ENCODE results near the gene GNB3. TPM values are rescaled to one million over a fixed set of nuclear protein-coding genes. Genes with fewer than 3 reads are reported as not detected.
A peak's percentile ranks its signal among the peaks of the same experiment; 100 is the strongest.

Gene GNB3
- total RNA-seq, 4 donors from 2014 or later, result 0.39 to 3.0 (median 2.1) TPM

- Histone ChIP-seq H3K4me3 (replicated peaks in 1 of 3) (peak overlapping the region; percentile 61 to 93 (median 88)), H3K27me3 (no peaks in the 10 kb centered on the region), H3K27ac (peak overlapping the region; percentile 70 to 80 (median 73)), H3K36me3 (no peaks in the 10 kb centered on the region), H3K4me1 (peaks cover 8 to 11% of the 10 kb centered on the region in 2 donors), H3K9me3 (no peaks in the 10 kb centered on the region)
- peak in 1 of 2 donors; percentile 67 for TF ChIP-seq POLR2A (IDR thresholded peaks at IDR 0.05)
- peak in 1 of 6 experiments; percentile 4 for TF ChIP-seq CTCF (IDR thresholded peaks at IDR 0.05)
- DNase-seq, result peak; percentile 61 to 71
- 1 to 2% methylated on average over 31 to 41 of the region's 71 CpGs for WGBS, 2 donors
- intact Hi-C loops (cut with DNase I), result no loop called here
Observed at GRCh38 chr12:6828781-6829535, 11.8 kb upstream of the GNB3 start.

- Histone ChIP-seq H3K4me3 (replicated peaks in 1 of 3) (peak overlapping the region in 2 of 3 donors; percentile 61 to 93), H3K9me3 (no peaks in the 10 kb centered on the region), H3K27me3 (no peaks in the 10 kb centered on the region), H3K27ac (peak overlapping the region in 2 of 3 donors; percentile 70 to 80), H3K4me1 (peaks cover 8 to 11% of the 10 kb centered on the region in 2 donors), H3K36me3 (no peaks in the 10 kb centered on the region)
- intact Hi-C loops (cut with DNase I), result loop anchor here (10.0 kb wide), 1 partner anchor 205 kb away; no protein-coding TSS in a partner anchor
- 53 to 57% methylated on average over 10 to 16 of the region's 19 CpGs for WGBS, 2 donors
- no peak for DNase-seq
- TF ChIP-seq POLR2A (IDR thresholded peaks at IDR 0.05) (no peak), CTCF (IDR thresholded peaks at IDR 0.05) (peak in 2 of 6 experiments; percentile 14 to 19)
Observed at GRCh38 chr12:6829536-6830220, 11.0 kb upstream of the GNB3 start.

- Histone ChIP-seq H3K4me1 (peaks cover 8 to 11% of the 10 kb centered on the region in 2 donors), H3K27ac (no peak overlapping the region), H3K36me3 (no peaks in the 10 kb centered on the region), H3K27me3 (no peaks in the 10 kb centered on the region), H3K4me3 (replicated peaks in 1 of 3) (no peak overlapping the region), H3K9me3 (no peaks in the 10 kb centered on the region)
- WGBS, 2 donors, result 82 to 93% methylated on average over 9 to 11 of the region's 11 CpGs
- no peak for DNase-seq
- intact Hi-C loops (cut with DNase I), result loop anchor here (10.0 kb wide), 1 partner anchor 206 kb away; no protein-coding TSS in a partner anchor
- TF ChIP-seq CTCF (IDR thresholded peaks at IDR 0.05), result no peak
- TF ChIP-seq POLR2A (IDR thresholded peaks at IDR 0.05), result no peak
Observed at GRCh38 chr12:6830286-6830890, 10.3 kb upstream of the GNB3 start.

- intact Hi-C loops (cut with DNase I), result loop anchor here (10.0 kb wide), 1 partner anchor 206 kb away; no protein-coding TSS in a partner anchor
- 91 to 94% methylated on average over 6 of the region's 6 CpGs for WGBS, 2 donors
- Histone ChIP-seq H3K27ac (no peak overlapping the region), H3K4me3 (replicated peaks in 1 of 3) (no peak overlapping the region), H3K9me3 (no peaks in the 10 kb centered on the region), H3K27me3 (no peaks in the 10 kb centered on the region), H3K36me3 (no peaks in the 10 kb centered on the region), H3K4me1 (peaks cover 8 to 17% of the 10 kb centered on the region in 2 donors)
- no peak for TF ChIP-seq CTCF (IDR thresholded peaks at IDR 0.05)
- TF ChIP-seq POLR2A (IDR thresholded peaks at IDR 0.05), result no peak
- DNase-seq, result no peak
Observed at GRCh38 chr12:6830999-6831398, 9.7 kb upstream of the GNB3 start.

Data from thyroid gland (tissue), 4 donors.